Astrocyte of the cerebellum (primary cell): ENCODE measurements around the gene RGMA.
"Not testable (repeated sequence)": the region's sequence is repeated elsewhere in the genome, so short reads cannot be mapped to it uniquely, and the experiment has no call there.

Experiments used
- DNase-seq: peaks from one replicate; pipeline ENCODE4 v3.0.0-alpha.2; 2011; ENCODE audit warnings: low read depth
- H3K4me3 ChIP-seq: 2 replicates; pipeline ENCODE4 v1.5.1; 2011; ENCODE audit warnings: mild to moderate bottlenecking, low read depth, low read length, moderate library complexity
- CTCF ChIP-seq: IDR thresholded peaks from 2 replicates; pipeline ENCODE4 v1.5.1; 2012; ENCODE audit warnings: low read length, low read depth, moderate library complexity, mild to moderate bottlenecking; ENCODE audit errors: missing control alignments
- in situ Hi-C: cut with HindIII; loops from 2 replicates; pipeline ENCODE4 v1.10.0; 2017; ENCODE audit warnings: low sequenced_read_pairs

RGMA gene

GRCh38 chr15:93042691-93043378 lies 46.2 kb downstream of the RGMA start:
- no peak overlapping the region for H3K4me3 ChIP-seq
- DNase-seq: no peak
- TF ChIP-seq CTCF: no peak
- in situ Hi-C loops: no loop called here

- in situ Hi-C loops: no loop called here
- TF ChIP-seq CTCF: no peak
- DNase-seq: no peak
- H3K4me3 ChIP-seq: no peak overlapping the region
Measured at GRCh38 chr15:93042211-93042610, 46.8 kb downstream of the RGMA start.

GRCh38 chr15:93041159-93041547 lies 47.9 kb downstream of the RGMA start:
- in situ Hi-C loops: no loop called here
- no peak for TF ChIP-seq CTCF
- no peak overlapping the region for H3K4me3 ChIP-seq
- DNase-seq: no peak

GRCh38 chr15:93040288-93041158 lies 48.5 kb downstream of the RGMA start:
- H3K4me3 ChIP-seq: no peak overlapping the region
- no peak for DNase-seq
- no peak for TF ChIP-seq CTCF
- in situ Hi-C loops: no loop called here

- not testable (repeated sequence) for DNase-seq, H3K4me3 ChIP-seq
- in situ Hi-C loops: loop anchor here (5.0 kb wide), 1 partner anchor 43 kb away; no protein-coding TSS in a partner anchor
Measured at GRCh38 chr15:93039562-93040287, 49.3 kb downstream of the RGMA start.

- no peak overlapping the region for H3K4me3 ChIP-seq
- in situ Hi-C loops: loop anchor here (5.0 kb wide), 1 partner anchor 44 kb away; no protein-coding TSS in a partner anchor
- DNase-seq: no peak
- TF ChIP-seq CTCF: no peak
Measured at GRCh38 chr15:93037820-93038705, 50.9 kb downstream of the RGMA start.
